H9 (cell line): Measurements from ENCODE around the gene RAD18. TPM values are rescaled to one million over a fixed set of nuclear protein-coding genes. Genes with fewer than 3 reads are reported as not detected.

Experiments used
- DNase-seq: peaks from one replicate; pipeline ENCODE4 v3.0.0-alpha.2; 2017
- H2AFZ ChIP-seq: one replicate; pipeline ENCODE4 v1.6.1; 2013; ENCODE audit warnings: mild to moderate bottlenecking, low read length, control low read depth, moderate library complexity
- H2AK5ac ChIP-seq: 2 replicates; pipeline ENCODE4 v1.6.1; 2013; ENCODE audit warnings: low read length, control low read depth, mixed read lengths; ENCODE audit not compliant: insufficient read length
- H2BK120ac ChIP-seq: one replicate; pipeline ENCODE4 v1.6.1; 2013; ENCODE audit warnings: low read depth, mild to moderate bottlenecking, low read length, control low read depth, inconsistent platforms; ENCODE audit not compliant: poor library complexity, severe bottlenecking
- H2BK12ac ChIP-seq: 2 replicates; pipeline ENCODE4 v1.6.1; 2013; ENCODE audit warnings: low read length, control low read depth, mixed read lengths, low read depth; ENCODE audit not compliant: insufficient read length
- H2BK15ac ChIP-seq: 2 replicates; pipeline ENCODE4 v1.6.1; 2013; ENCODE audit warnings: low read depth, low read length, control low read depth
- H2BK20ac ChIP-seq: one replicate; pipeline ENCODE4 v1.6.1; 2013; ENCODE audit warnings: low read depth, mild to moderate bottlenecking, low read length, control low read depth, inconsistent platforms; ENCODE audit not compliant: poor library complexity, severe bottlenecking
- H2BK5ac ChIP-seq: 2 replicates; pipeline ENCODE4 v1.6.1; 2013; ENCODE audit warnings: low read length, control low read depth, mixed read lengths; ENCODE audit not compliant: insufficient read length
- H3K14ac ChIP-seq: 2 replicates; pipeline ENCODE4 v1.6.1; 2013; ENCODE audit warnings: low read length, control low read depth; ENCODE audit not compliant: insufficient read depth
- H3K18ac ChIP-seq: 2 replicates; pipeline ENCODE4 v1.6.1; 2013; ENCODE audit warnings: low read depth, mild to moderate bottlenecking, mixed read lengths, low read length, control low read depth; ENCODE audit not compliant: insufficient read length
- H3K23ac ChIP-seq: 2 replicates; pipeline ENCODE4 v1.6.1; 2013; ENCODE audit warnings: low read length, control low read depth, mixed read lengths, low read depth; ENCODE audit not compliant: insufficient read length
- H3K23me2 ChIP-seq: 2 replicates; pipeline ENCODE4 v1.6.1; 2013; ENCODE audit warnings: low read depth, mild to moderate bottlenecking, mixed read lengths, low read length, control low read depth; ENCODE audit not compliant: insufficient read length, poor library complexity, severe bottlenecking
- H3K27ac ChIP-seq: 2 replicates; pipeline ENCODE4 v1.5.1; 2013; ENCODE audit warnings: low read length, control low read depth, mixed read lengths, low read depth; ENCODE audit not compliant: insufficient read length
- H3K27me3 ChIP-seq: 2 replicates; pipeline ENCODE4 v1.6.1; 2013; ENCODE audit warnings: low read length, control low read depth, inconsistent platforms; ENCODE audit not compliant: insufficient read depth
- H3K4ac ChIP-seq: 2 replicates; pipeline ENCODE4 v1.6.1; 2013; ENCODE audit warnings: low read depth, mild to moderate bottlenecking, control low read depth, inconsistent platforms, low read length, moderate library complexity
- H3K4me1 ChIP-seq: 2 replicates; pipeline ENCODE4 v1.6.1; 2013; ENCODE audit warnings: low read length, control low read depth, inconsistent platforms; ENCODE audit not compliant: insufficient read depth
- H3K4me2 ChIP-seq: 2 replicates; pipeline ENCODE4 v1.6.1; 2013; ENCODE audit warnings: low read length, control low read depth, mixed read lengths; ENCODE audit not compliant: insufficient read length, insufficient read depth
- H3K56ac ChIP-seq: 2 replicates; pipeline ENCODE4 v1.6.1; 2013; ENCODE audit warnings: low read depth, mild to moderate bottlenecking, mixed read lengths, low read length, control low read depth; ENCODE audit not compliant: insufficient read length
- H3K79me1 ChIP-seq: 2 replicates; pipeline ENCODE4 v1.6.1; 2013; ENCODE audit warnings: low read depth, mild to moderate bottlenecking, moderate library complexity, low read length, control low read depth, inconsistent platforms; ENCODE audit not compliant: insufficient read depth, poor library complexity, severe bottlenecking
- H3K79me2 ChIP-seq: 2 replicates; pipeline ENCODE4 v1.6.1; 2013; ENCODE audit warnings: low read length, control low read depth, inconsistent platforms; ENCODE audit not compliant: insufficient read depth
- H3K9ac ChIP-seq: 2 replicates; pipeline ENCODE4 v1.6.1; 2013; ENCODE audit warnings: low read length, control low read depth, mixed read lengths; ENCODE audit not compliant: insufficient read length; ENCODE audit errors: extremely low read depth
- H3K9me3 ChIP-seq: one replicate; pipeline ENCODE4 v1.6.1; 2013; ENCODE audit warnings: low read depth, low read length, inconsistent platforms; ENCODE audit not compliant: control insufficient read depth
- H3T11ph ChIP-seq: one replicate; pipeline ENCODE4 v1.6.1; 2013; ENCODE audit warnings: mild to moderate bottlenecking, low read length, control low read depth, inconsistent platforms
- H4K20me1 ChIP-seq: one replicate; pipeline ENCODE4 v1.6.1; 2013; ENCODE audit not compliant: control insufficient read depth, insufficient read length, insufficient read depth
- H4K5ac ChIP-seq: 2 replicates; pipeline ENCODE4 v1.6.1; 2013; ENCODE audit warnings: low read depth, mild to moderate bottlenecking, mixed read lengths, low read length, control low read depth; ENCODE audit not compliant: insufficient read length
- H4K8ac ChIP-seq: replicated peaks from 2 replicates; pipeline ENCODE4 v1.6.1; 2013; ENCODE audit warnings: low read length, control low read depth, mixed read lengths, low read depth; ENCODE audit not compliant: insufficient read length
- H4K91ac ChIP-seq: 2 replicates; pipeline ENCODE4 v1.6.1; 2013; ENCODE audit warnings: low read depth, mild to moderate bottlenecking, moderate library complexity, mixed read lengths, low read length, control low read depth; ENCODE audit not compliant: insufficient read length
- H3K27ac Mint-ChIP-seq, 3 experiments: 2 replicates in 2 of 3; 3 replicates in 1 of 3; pipeline ENCODE4 v1.8.0; 2020 to 2021; ENCODE audit warnings: mixed read lengths in 3 of 3, mild to moderate bottlenecking in 1 of 3, moderate library complexity in 1 of 3
- H3K27me3 Mint-ChIP-seq: 2 replicates; pipeline ENCODE4 v1.8.0; 2021; ENCODE audit warnings: low read depth, mild to moderate bottlenecking, moderate library complexity, mixed read lengths
- H3K36me3 Mint-ChIP-seq, 3 experiments: 2 replicates in 2 of 3; 3 replicates in 1 of 3; pipeline ENCODE4 v1.8.0; 2020 to 2021; ENCODE audit warnings: low read depth in 3 of 3, mixed read lengths in 3 of 3; ENCODE audit not compliant: insufficient read depth in 1 of 3
- H3K4me1 Mint-ChIP-seq, 2 experiments: 2 replicates each; pipeline ENCODE4 v1.8.0; 2020; ENCODE audit warnings: mixed read lengths in 2 of 2
- H3K4me3 Mint-ChIP-seq, 2 experiments: 2 replicates in 1 of 2; 3 replicates in 1 of 2; pipeline ENCODE4 v1.8.0; 2020 to 2021; ENCODE audit warnings: mild to moderate bottlenecking in 2 of 2, mixed read lengths in 2 of 2, moderate library complexity in 1 of 2
- H3K9me3 Mint-ChIP-seq, 2 experiments: 2 replicates in 1 of 2; 3 replicates in 1 of 2; pipeline ENCODE4 v1.8.0; 2020; ENCODE audit warnings: mild to moderate bottlenecking in 2 of 2, mixed read lengths in 2 of 2, moderate library complexity in 1 of 2
- CTCF ChIP-seq: fragments of 200-600 bp; sonication (generic); conservative IDR thresholded peaks from 3 replicates; pipeline ENCODE4 v1.8.0; 2021; ENCODE audit warnings: antibody characterized with exemption, mild to moderate bottlenecking
- WGBS: extraction: QIAGEN DNeasy Blood & Tissue Kit; methylation state at CpG from one replicate; pipeline ENCODE4 v1.1.7; 2013; ENCODE audit warnings: missing lambda C conversion rate, low lambda C conversion rate, mixed read lengths; ENCODE audit not compliant: insufficient read length; ENCODE audit errors: extremely low coverage; 5-methylcytosine and 5-hydroxymethylcytosine counted together
- total RNA-seq: library from RNA; stranded (reverse); gene quantifications from 2 replicates; pipeline ENCODE4 v1.2.1, GENCODE V29; 2021

The RAD18 gene
- total RNA-seq, 1 experiment from 2014 or later, result 27.8 TPM

GRCh38 chr3:9009976-9010545 is 46.8 kb upstream of the RAD18 start:
- no peak overlapping the region for H4K5ac ChIP-seq
- Mint-ChIP-seq H3K9me3 (peaks cover 3% of the 10 kb centered on the region in 2 experiments; a peak in 3 of 5 replicates), H3K36me3 (peaks cover 5 to 17% (median 13%) of the 10 kb centered on the region in 3 experiments; a peak in 6 of 7 replicates), H3K27ac (no peak overlapping the region), H3K27me3 (no peaks in the 10 kb centered on the region), H3K4me1 (peaks cover 11 to 17% of the 10 kb centered on the region in 2 experiments), H3K4me3 (no peak overlapping the region; a peak in 1 of 5 replicates)
- H3K23me2 ChIP-seq, result no peaks in the 10 kb centered on the region
- H2AFZ ChIP-seq, result no peak overlapping the region
- no peak overlapping the region for H3K9ac ChIP-seq
- H3K56ac ChIP-seq, result no peak overlapping the region
- H4K91ac ChIP-seq, result no peak overlapping the region
- no peak overlapping the region for H3K23ac ChIP-seq
- no peaks in the 10 kb centered on the region; the same call in 1 of the 2 replicates for H3K4me1 ChIP-seq
- no peaks in the 10 kb centered on the region for H3K79me2 ChIP-seq
- no peak overlapping the region for H2BK15ac ChIP-seq
- H4K8ac ChIP-seq, result no peak overlapping the region
- H3K4ac ChIP-seq, result no peak overlapping the region
- no peak overlapping the region for H2BK5ac ChIP-seq
- no peak overlapping the region for H3K4me2 ChIP-seq
- no peak for DNase-seq
- H3K79me1 ChIP-seq, result no peaks in the 10 kb centered on the region
- H2BK20ac ChIP-seq, result no peak overlapping the region
- H2AK5ac ChIP-seq, result no peak overlapping the region
- no peak overlapping the region for H2BK120ac ChIP-seq
- H2BK12ac ChIP-seq, result no peak overlapping the region
- no CpG with 5 or more reads among the region's 11 CpGs for WGBS
- H3K14ac ChIP-seq, result no peak overlapping the region; the same call in 1 of the 2 replicates
- no peaks in the 10 kb centered on the region for H3K27me3 ChIP-seq
- H4K20me1 ChIP-seq, result no peaks in the 10 kb centered on the region
- H3T11ph ChIP-seq, result no peak overlapping the region
- no peak overlapping the region for H3K27ac ChIP-seq
- no peaks in the 10 kb centered on the region for H3K9me3 ChIP-seq
- H3K18ac ChIP-seq, result no peak overlapping the region
- TF ChIP-seq CTCF, result no peak
